Measurements from ENCODE around the gene STOM. TPM values are rescaled to one million over a fixed set of nuclear protein-coding genes. Genes with fewer than 3 reads are reported as not detected.

The STOM gene
- total RNA-seq, 1 donor, result 114 TPM

- DNase-seq (ENCODE audit: insufficient read length, low spot score, missing footprints), result no peak
- Histone ChIP-seq H2AFZ (ENCODE audit: low read length) (no peak overlapping the region), H3K4me2 (ENCODE audit: insufficient read depth, low read length) (no peak overlapping the region), H3K4me1 (ENCODE audit: insufficient read depth, low read length) (peaks cover 16% of the 10 kb centered on the region), H3K36me3 (ENCODE audit: insufficient read depth, low read length) (peaks cover 50% of the 10 kb centered on the region), H3K27me3 (ENCODE audit: insufficient read depth, low read length) (no peaks in the 10 kb centered on the region), H3K9me3 (ENCODE audit: low read depth, low read length) (no peaks in the 10 kb centered on the region), H4K20me1 (ENCODE audit: insufficient read depth, low read length) (no peaks in the 10 kb centered on the region), H3K4me3 (ENCODE audit: insufficient read depth, low read length) (no peak overlapping the region), H3K27ac (ENCODE audit: low read depth, low read length) (no peak overlapping the region), H3K79me2 (ENCODE audit: insufficient read depth, low read length) (no peaks in the 10 kb centered on the region)
- no peak for TF ChIP-seq CTCF (IDR thresholded peaks at IDR 0.05; ENCODE audit: extremely low read depth, low read depth, low read length)
Measured at GRCh38 chr9:121349009-121349408, 21.0 kb downstream of the STOM start.

GRCh38 chr9:121348221-121348620 lies 21.8 kb downstream of the STOM start:
- Histone ChIP-seq H3K4me1 (ENCODE audit: insufficient read depth, low read length) (peaks cover 16% of the 10 kb centered on the region), H4K20me1 (ENCODE audit: insufficient read depth, low read length) (no peaks in the 10 kb centered on the region), H3K27me3 (ENCODE audit: insufficient read depth, low read length) (no peaks in the 10 kb centered on the region), H3K27ac (ENCODE audit: low read depth, low read length) (no peak overlapping the region), H2AFZ (ENCODE audit: low read length) (no peak overlapping the region), H3K9me3 (ENCODE audit: low read depth, low read length) (no peaks in the 10 kb centered on the region), H3K4me2 (ENCODE audit: insufficient read depth, low read length) (no peak overlapping the region), H3K4me3 (ENCODE audit: insufficient read depth, low read length) (no peak overlapping the region), H3K36me3 (ENCODE audit: insufficient read depth, low read length) (peaks cover 50% of the 10 kb centered on the region), H3K79me2 (ENCODE audit: insufficient read depth, low read length) (no peaks in the 10 kb centered on the region)
- TF ChIP-seq CTCF (IDR thresholded peaks at IDR 0.05; ENCODE audit: extremely low read depth, low read depth, low read length), result no peak
- no peak for DNase-seq (ENCODE audit: insufficient read length, low spot score, missing footprints)

GRCh38 chr9:121345070-121345469 lies 25.0 kb downstream of the STOM start:
- no peak overlapping the region for H3K27ac ChIP-seq (ENCODE audit: low read depth, low read length)
- peaks cover 51% of the 10 kb centered on the region for H3K36me3 ChIP-seq (ENCODE audit: insufficient read depth, low read length)
- no peak overlapping the region for H2AFZ ChIP-seq (ENCODE audit: low read length)
- no peak overlapping the region for H3K4me2 ChIP-seq (ENCODE audit: insufficient read depth, low read length)
- H3K79me2 ChIP-seq (ENCODE audit: insufficient read depth, low read length), result no peaks in the 10 kb centered on the region
- H3K4me3 ChIP-seq (ENCODE audit: insufficient read depth, low read length), result no peak overlapping the region
- no peaks in the 10 kb centered on the region for H3K9me3 ChIP-seq (ENCODE audit: low read depth, low read length)
- H3K27me3 ChIP-seq (ENCODE audit: insufficient read depth, low read length), result no peaks in the 10 kb centered on the region
- no peaks in the 10 kb centered on the region for H4K20me1 ChIP-seq (ENCODE audit: insufficient read depth, low read length)
- no peak for DNase-seq (ENCODE audit: insufficient read length, low spot score, missing footprints)
- no peak for TF ChIP-seq CTCF (IDR thresholded peaks at IDR 0.05; ENCODE audit: extremely low read depth, low read depth, low read length)
- H3K4me1 ChIP-seq (ENCODE audit: insufficient read depth, low read length), result peaks cover 4% of the 10 kb centered on the region

GRCh38 chr9:121344184-121344583 lies 25.9 kb downstream of the STOM start:
- no peak overlapping the region for H3K4me2 ChIP-seq (ENCODE audit: insufficient read depth, low read length)

More at GRCh38 chr9:121344184-121344583, 25.9 kb downstream of the STOM start:
- H4K20me1 ChIP-seq (ENCODE audit: insufficient read depth, low read length), result no peaks in the 10 kb centered on the region
- peaks cover 58% of the 10 kb centered on the region for H3K36me3 ChIP-seq (ENCODE audit: insufficient read depth, low read length)
- H3K4me1 ChIP-seq (ENCODE audit: insufficient read depth, low read length), result peaks cover under 1% of the 10 kb centered on the region
- no peaks in the 10 kb centered on the region for H3K79me2 ChIP-seq (ENCODE audit: insufficient read depth, low read length)
- H3K27me3 ChIP-seq (ENCODE audit: insufficient read depth, low read length), result no peaks in the 10 kb centered on the region
- DNase-seq (ENCODE audit: insufficient read length, low spot score, missing footprints), result no peak
- no peak overlapping the region for H3K4me3 ChIP-seq (ENCODE audit: insufficient read depth, low read length)
- TF ChIP-seq CTCF (IDR thresholded peaks at IDR 0.05; ENCODE audit: extremely low read depth, low read depth, low read length), result no peak
- no peak overlapping the region for H3K27ac ChIP-seq (ENCODE audit: low read depth, low read length)
- H2AFZ ChIP-seq (ENCODE audit: low read length), result no peak overlapping the region
- no peaks in the 10 kb centered on the region for H3K9me3 ChIP-seq (ENCODE audit: low read depth, low read length)
